SJSA1 (cell line): ENCODE results near the gene PTPRG. TPM values are rescaled to one million over a fixed set of nuclear protein-coding genes. Genes with fewer than 3 reads are reported as not detected.

Source experiments
- DNase-seq, 2 experiments: peaks; one replicate each; pipeline ENCODE4 v3.0.0-alpha.2; 2015 to 2020; ENCODE audit warnings: low spot score in 2 of 2, low read depth in 1 of 2
- H3K27ac ChIP-seq: fragments of 250-450 bp; sonication (Bioruptor Pico); 2 replicates; pipeline ENCODE4 v1.5.1; 2020; ENCODE audit warnings: mild to moderate bottlenecking, moderate library complexity
- H3K27me3 ChIP-seq: fragments of 250-450 bp; sonication (Bioruptor Pico); replicated peaks from 2 replicates; pipeline ENCODE4 v1.5.1; 2020; ENCODE audit warnings: mild to moderate bottlenecking, moderate library complexity
- H3K36me3 ChIP-seq: fragments of 250-450 bp; sonication (Bioruptor Pico); 2 replicates; pipeline ENCODE4 v1.5.1; 2020; ENCODE audit warnings: mild to moderate bottlenecking
- H3K4me1 ChIP-seq: fragments of 250-450 bp; sonication (Bioruptor Pico); replicated peaks from 2 replicates; pipeline ENCODE4 v1.6.1; 2021; ENCODE audit warnings: mild to moderate bottlenecking
- H3K4me3 ChIP-seq: fragments of 250-450 bp; sonication (Bioruptor Pico); 2 replicates; pipeline ENCODE4 v1.5.1; 2020; ENCODE audit warnings: mild to moderate bottlenecking
- H3K9me3 ChIP-seq: fragments of 250-450 bp; sonication (Bioruptor Pico); replicated peaks from 2 replicates; pipeline ENCODE4 v1.5.1; 2020; ENCODE audit warnings: mild to moderate bottlenecking
- total RNA-seq: library from RNA; depleted of rRNA; stranded (reverse); fragments of >200 nt; shearing (Covaris generic); gene quantifications from 2 replicates; pipeline ENCODE4 v1.2.3, GENCODE V29; 2014

The PTPRG gene
- total RNA-seq, 1 experiment from 2014 or later: 18.5 TPM

DNA sequence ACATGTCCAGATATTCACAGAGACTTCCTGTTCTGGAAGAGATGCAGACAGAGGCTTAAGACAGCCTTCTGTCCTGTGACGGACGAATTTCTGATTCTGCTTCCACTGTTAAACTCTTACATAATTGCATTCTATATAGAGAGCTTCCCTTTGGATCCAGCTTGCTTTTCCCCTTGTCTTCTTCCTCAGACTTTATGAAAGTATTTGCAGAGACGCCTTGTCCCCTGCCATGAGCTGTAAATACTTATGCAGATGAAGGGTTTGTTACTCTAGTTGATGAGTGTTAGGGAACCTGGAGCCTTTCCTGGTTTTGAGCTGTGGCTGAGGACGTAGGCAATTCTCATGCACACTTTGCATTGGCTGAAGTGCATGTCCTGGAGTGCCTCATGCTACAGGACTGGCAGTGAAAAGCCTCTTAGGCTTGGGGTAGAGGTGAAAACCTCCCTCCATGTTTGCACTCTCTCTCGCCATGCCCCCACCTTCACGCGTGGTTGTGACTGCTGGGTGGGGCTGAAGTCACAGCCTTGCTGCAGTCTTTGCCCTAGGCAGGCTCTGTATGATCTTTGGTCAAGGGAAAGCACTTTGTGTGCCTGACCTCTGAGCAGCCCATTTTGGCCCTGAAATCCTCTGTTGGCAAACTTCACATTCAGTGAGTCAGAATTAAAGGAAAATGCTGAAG, 286.6 kb downstream of the PTPRG start:
- Histone ChIP-seq H3K36me3 (no peaks in the 10 kb centered on the region), H3K4me1 (0 out of 2 replicates have a peak, but pooled peaks cover 5% of the 10 kb centered on the region), H3K9me3 (no peaks in the 10 kb centered on the region), H3K27me3 (no peaks in the 10 kb centered on the region), H3K4me3 (no peak overlapping the region), H3K27ac (no peak overlapping the region)
- DNase-seq: no peak

DNA sequence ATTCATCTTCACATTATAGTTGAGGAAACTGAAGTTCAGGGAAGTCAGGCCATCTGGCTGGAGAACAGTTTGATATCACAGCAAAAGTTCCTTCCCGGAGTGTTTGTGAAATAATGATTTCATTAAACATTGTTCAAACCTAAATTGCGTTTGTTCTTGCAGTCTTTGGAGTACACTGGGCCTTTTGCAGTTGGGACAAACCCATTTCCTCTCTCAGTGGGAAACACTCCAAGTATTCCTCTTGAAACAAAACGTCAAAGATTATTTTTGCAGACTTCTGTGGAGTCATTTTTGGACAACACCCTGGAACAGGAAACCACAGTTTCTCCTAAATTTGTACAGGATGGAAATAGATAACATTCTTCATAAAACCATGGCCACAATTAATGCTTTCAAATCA, 287.5 kb downstream of the PTPRG start:
- Histone ChIP-seq H3K4me1 (0 out of 2 replicates have a peak, but pooled peaks cover 5% of the 10 kb centered on the region), H3K4me3 (no peak overlapping the region), H3K27ac (no peak overlapping the region), H3K27me3 (no peaks in the 10 kb centered on the region), H3K36me3 (no peaks in the 10 kb centered on the region), H3K9me3 (no peaks in the 10 kb centered on the region)
- DNase-seq: no peak

DNA sequence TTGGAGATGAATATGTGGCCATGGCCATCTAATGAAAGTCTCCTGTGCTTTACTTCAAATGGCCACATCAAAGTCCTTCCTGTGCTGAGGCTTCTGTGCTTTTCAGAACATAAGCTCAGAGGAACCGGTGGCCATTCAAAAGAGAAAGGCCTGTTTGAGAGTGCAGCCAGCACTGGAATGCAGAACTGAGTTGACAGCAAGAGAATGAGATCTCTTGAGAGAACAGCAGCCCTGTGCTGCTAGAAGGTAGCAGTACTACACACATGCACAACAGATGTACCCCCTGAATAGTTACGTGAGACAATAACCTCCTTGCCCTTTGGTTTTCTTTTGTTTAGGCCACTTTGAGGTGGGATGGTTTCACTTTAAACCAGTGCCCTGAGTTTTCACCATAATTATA, 292.5 kb downstream of the PTPRG start:
- Histone ChIP-seq H3K4me1 (0 out of 2 replicates have a peak, but pooled peaks cover under 1% of the 10 kb centered on the region), H3K36me3 (no peaks in the 10 kb centered on the region), H3K9me3 (no peaks in the 10 kb centered on the region), H3K4me3 (no peak overlapping the region), H3K27ac (no peak overlapping the region), H3K27me3 (no peaks in the 10 kb centered on the region)
- no peak for DNase-seq

DNA sequence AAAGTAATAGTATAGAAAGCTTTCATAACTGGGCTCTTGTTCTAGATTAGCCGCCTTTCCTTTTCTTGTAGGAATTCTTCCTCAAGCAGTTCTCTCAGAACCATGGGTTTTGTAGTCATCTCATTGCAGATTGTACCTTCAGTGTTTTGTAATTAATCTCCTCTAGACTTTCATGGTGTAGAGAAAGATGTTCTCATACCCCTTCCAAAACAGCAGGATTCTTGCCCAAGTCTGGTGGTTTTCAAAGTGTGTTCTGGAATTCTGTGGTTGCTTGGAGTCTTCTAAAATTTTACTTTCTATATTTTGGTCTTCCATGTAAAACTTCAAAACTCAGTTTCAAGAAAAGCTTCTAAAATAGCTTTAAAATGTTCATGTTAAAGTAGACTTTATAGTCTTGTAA, 293.8 kb downstream of the PTPRG start:
- Histone ChIP-seq H3K4me3 (no peak overlapping the region), H3K4me1 (no peaks in the 10 kb centered on the region), H3K9me3 (no peaks in the 10 kb centered on the region), H3K27me3 (no peaks in the 10 kb centered on the region), H3K36me3 (no peaks in the 10 kb centered on the region), H3K27ac (no peak overlapping the region)
- DNase-seq: no peak

DNA sequence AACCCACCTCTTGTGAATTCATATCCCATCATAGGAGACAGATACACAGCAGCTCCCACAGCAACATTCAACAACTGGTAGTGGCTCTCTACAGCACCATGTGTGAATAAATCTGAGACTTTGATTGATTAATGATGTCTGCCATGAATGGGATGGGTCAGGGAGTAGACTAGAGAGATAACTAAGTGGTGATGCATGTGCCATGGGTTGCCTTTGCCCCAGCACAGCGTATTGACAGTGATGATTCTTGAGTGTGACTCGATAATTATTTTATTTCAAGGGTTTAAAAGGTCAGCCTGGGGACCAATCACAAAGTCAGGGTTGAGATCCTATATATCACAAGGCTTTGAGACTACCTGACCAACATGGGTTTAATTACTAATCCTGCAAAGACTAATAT, 295.9 kb downstream of the PTPRG start:
- no peak for DNase-seq

DNA sequence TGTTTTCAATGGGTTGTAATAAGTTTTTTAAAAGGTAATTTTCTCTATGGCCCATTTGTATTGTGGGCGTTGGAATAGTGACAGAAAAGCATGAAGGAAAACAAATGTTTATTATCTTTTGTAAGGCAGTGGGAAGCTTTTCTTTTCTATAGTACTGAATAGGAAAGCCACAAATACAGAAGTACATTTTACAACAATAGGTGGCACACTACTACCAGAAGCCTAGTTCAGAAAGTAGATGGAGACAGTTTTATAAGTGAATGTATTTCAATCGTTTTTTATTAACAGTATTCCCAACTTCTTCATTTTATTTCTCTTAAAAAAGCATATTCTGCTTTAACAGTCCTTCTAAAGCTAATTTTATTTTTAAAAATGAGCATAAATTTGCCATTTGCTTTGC, 296.7 kb downstream of the PTPRG start:
- Histone ChIP-seq H3K4me1 (no peaks in the 10 kb centered on the region), H3K36me3 (no peaks in the 10 kb centered on the region), H3K27ac (no peak overlapping the region), H3K9me3 (no peaks in the 10 kb centered on the region), H3K4me3 (no peak overlapping the region), H3K27me3 (no peaks in the 10 kb centered on the region)
- DNase-seq: no peak

More for the DNA sequence above, 295.9 kb downstream of the PTPRG start:
- Histone ChIP-seq H3K27me3 (no peaks in the 10 kb centered on the region), H3K27ac (no peak overlapping the region), H3K9me3 (no peaks in the 10 kb centered on the region), H3K36me3 (no peaks in the 10 kb centered on the region), H3K4me3 (no peak overlapping the region), H3K4me1 (no peaks in the 10 kb centered on the region)

DNA sequence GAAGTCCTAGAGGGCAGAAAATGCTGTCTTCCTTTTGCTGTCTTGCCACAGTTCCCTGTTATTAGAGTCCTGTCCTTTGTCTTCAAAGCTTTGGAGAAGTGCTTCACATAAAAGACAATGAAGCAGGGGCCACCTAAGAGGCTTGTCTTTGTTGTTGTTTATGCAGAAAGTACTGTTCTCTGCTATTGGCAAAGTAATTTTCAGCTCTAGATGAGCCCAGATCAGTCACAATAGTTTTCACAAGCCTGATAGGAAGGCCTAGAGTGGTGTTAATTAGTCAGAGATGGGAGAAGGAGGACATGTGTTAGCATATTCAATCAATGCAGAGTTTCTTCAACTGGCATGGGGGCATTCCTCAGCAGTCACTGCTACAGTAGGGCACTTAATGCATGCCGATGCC, 300.0 kb downstream of the PTPRG start:
- Histone ChIP-seq H3K4me3 (no peak overlapping the region), H3K9me3 (no peaks in the 10 kb centered on the region), H3K27me3 (no peaks in the 10 kb centered on the region), H3K27ac (no peak overlapping the region), H3K4me1 (no peaks in the 10 kb centered on the region), H3K36me3 (no peaks in the 10 kb centered on the region)
- DNase-seq: no peak

DNA sequence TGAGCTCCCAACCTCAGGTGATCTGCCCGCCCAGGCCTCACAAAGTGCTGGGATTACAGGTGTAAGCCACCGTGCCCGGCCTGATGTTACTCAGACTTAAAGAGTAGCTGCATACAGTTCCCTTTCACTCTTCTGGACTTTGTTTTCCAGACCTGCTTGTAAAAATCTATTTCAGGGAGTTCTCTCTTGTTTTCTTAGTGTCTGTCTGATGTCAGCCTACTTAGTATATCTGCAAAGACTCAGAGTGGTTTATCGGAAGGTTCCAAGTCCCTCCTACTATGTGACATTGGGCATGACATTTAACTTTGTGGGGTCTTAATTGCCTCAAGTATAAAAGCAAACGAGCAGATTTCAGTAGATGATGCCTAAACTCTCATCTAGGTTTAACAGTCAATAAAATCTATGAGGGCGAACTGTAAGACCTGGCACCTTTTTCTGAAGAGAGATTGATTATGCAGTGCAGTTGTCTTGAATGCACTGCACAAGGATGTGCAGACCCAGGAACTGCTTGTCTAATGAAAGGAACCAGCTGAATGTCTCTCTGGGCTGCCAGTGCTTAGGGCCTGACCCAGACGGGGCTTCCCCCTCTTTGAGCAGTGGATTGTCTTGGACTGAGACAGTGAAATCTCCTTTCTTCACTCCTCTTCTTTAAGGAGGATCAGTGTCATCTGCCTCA, 301.4 kb downstream of the PTPRG start:
- Histone ChIP-seq H3K4me1 (no peaks in the 10 kb centered on the region), H3K36me3 (no peaks in the 10 kb centered on the region), H3K4me3 (no peak overlapping the region), H3K27ac (no peak overlapping the region), H3K9me3 (no peaks in the 10 kb centered on the region), H3K27me3 (no peaks in the 10 kb centered on the region)
- DNase-seq: no peak

DNA sequence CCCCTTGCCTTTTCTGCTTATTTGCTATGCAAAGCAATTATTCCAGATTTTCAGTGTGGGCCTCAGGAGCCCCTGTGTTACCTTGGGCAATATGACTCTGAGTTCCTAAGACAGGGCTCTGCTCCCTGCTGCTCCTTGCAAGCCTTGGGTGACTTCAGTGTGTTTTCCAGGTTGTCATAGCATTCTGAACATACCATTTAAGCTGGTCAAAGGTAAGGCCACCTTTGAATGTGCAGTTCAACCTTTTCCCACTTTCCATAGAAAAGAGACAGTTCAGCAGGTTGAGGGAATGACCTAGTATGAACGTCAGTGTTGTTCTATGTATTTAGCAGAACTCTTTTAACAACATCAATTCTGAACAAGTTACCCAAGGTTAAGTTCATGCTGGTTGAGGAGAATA, 302.2 kb downstream of the PTPRG start:
- Histone ChIP-seq H3K27me3 (no peaks in the 10 kb centered on the region), H3K4me1 (no peaks in the 10 kb centered on the region), H3K27ac (no peak overlapping the region), H3K4me3 (no peak overlapping the region), H3K36me3 (no peaks in the 10 kb centered on the region), H3K9me3 (no peaks in the 10 kb centered on the region)
- DNase-seq: no peak

DNA sequence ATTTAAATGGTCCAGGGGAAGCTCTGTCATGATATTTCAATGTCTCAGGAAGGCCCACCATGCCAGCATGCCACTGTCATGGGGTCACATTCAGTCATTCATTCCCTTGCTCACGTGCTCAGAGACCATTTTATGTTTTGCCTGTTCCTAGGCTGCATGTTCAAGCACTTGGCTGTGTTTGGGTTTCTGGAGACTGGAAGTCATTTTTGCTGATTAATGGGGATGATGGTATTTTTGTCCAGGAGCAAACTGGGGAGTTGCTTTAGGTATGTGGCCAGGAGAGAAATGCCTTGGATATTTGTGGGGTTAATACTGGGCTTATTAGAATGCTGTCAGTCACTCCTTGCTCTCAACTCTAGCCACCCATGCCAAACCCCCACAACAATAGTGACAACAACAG, 303.5 kb downstream of the PTPRG start:
- no peaks in the 10 kb centered on the region for H3K9me3 ChIP-seq
- no peaks in the 10 kb centered on the region for H3K27me3 ChIP-seq
- H3K36me3 ChIP-seq: no peaks in the 10 kb centered on the region
- no peak for DNase-seq
- no peak overlapping the region for H3K27ac ChIP-seq
- no peaks in the 10 kb centered on the region for H3K4me1 ChIP-seq
- H3K4me3 ChIP-seq: no peak overlapping the region

DNA sequence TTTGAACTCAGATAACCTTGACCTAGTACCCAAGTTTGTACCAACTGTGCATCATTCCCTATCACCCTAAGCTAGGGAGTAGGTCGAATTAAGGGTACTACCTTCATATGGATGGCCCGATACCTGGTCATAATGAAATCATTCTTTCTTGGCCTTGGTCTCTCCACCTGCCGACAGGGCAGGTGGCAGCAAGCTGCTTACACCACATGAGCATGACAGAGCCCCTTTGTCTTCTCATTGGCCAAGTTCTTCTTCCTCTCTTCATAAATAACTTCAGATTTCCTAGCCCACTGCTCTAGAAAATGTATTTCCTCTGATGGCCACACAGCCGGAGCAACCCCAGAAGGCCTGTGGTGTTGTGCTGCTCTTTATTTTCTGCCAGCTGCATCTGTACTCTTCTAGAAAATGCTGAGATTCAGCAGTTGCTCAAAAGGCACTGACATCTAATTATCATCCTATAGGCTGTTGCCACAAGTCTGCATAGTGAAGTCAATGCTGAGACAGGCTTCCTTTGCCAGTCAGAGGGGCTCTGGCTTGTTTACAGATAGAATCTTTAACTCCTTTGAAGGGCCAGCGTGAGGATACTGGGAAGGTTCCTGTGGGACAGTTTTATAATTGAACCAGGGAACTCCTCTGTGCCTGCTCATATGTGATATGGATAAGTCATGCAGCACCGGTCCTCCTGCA, 304.2 kb downstream of the PTPRG start:
- H3K27ac ChIP-seq: no peak overlapping the region
- no peak overlapping the region for H3K4me3 ChIP-seq
- H3K27me3 ChIP-seq: no peaks in the 10 kb centered on the region
- H3K36me3 ChIP-seq: no peaks in the 10 kb centered on the region
- no peaks in the 10 kb centered on the region for H3K9me3 ChIP-seq
- H3K4me1 ChIP-seq: no peaks in the 10 kb centered on the region
- no peak for DNase-seq

DNA sequence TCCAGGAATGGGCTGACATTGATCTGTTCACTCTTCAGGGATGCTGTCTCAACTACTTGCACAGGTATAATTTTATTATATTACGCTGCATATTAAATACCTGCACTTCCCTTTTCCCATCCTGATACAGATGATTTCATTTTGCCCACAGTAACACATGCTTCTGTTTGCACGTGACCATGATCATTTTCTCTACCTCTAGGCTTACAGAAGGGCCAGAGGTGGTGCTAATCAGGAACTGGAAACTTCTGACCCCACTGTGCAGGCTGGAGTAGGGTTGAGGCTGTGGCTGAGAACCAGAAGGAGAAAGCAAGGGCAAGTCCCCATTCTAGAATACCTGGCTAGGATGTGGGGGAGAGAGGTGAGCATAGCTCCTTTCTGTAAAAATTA, 304.8 kb downstream of the PTPRG start:
- no peak overlapping the region for H3K27ac ChIP-seq
- no peaks in the 10 kb centered on the region for H3K9me3 ChIP-seq
- H3K27me3 ChIP-seq: no peaks in the 10 kb centered on the region
- DNase-seq: no peak
- H3K36me3 ChIP-seq: no peaks in the 10 kb centered on the region
- H3K4me3 ChIP-seq: no peak overlapping the region
- no peaks in the 10 kb centered on the region for H3K4me1 ChIP-seq

DNA sequence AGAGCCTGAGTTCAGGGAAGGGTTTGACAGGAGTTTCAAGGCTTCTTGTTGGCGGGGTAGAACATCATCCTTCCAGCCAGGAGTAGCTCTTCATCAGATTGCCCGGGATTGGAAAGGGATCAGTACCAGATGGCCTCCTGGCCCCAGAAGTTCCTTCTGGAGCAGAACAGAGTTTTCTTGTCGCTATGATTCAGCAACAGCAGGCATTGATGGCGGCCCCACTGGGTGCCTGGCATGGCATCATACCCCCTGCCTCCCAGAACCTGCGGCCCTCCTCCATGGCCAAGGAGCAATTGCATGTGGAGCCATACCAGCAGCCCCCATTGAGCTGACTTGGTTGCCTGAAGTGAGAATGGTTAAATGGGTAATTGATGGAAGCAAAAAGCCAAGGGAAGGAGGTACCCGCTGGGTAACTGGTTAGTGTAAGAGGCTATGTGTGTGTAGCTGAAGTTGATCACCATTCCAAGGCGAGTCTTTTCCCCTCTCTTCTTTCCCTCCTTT, 305.6 kb downstream of the PTPRG start:
- Histone ChIP-seq H3K9me3 (no peaks in the 10 kb centered on the region), H3K27ac (no peak overlapping the region), H3K4me3 (no peak overlapping the region), H3K36me3 (no peaks in the 10 kb centered on the region), H3K4me1 (no peaks in the 10 kb centered on the region), H3K27me3 (no peaks in the 10 kb centered on the region)
- no peak for DNase-seq

DNA sequence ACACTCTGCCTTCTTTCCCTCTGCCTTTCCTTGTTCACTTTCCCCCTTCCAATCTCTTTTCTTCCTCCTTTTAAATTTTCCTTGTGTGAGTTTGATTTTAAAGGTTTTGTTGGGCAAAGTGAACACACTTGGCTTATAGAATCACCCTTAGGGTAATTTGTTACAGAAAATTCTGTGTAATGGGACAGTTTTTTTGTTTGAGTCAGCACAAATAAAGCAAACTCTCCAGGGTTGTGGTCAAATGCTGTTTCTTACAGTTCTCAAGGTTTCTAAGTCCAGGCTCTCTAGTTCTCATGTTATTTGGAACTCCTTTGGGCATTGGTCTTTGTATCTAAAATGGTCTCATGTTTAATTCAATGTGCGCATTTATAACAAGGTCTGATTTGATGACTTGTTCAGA, 307.1 kb downstream of the PTPRG start:
- Histone ChIP-seq H3K27me3 (no peaks in the 10 kb centered on the region), H3K9me3 (no peaks in the 10 kb centered on the region), H3K4me3 (no peak overlapping the region), H3K27ac (no peak overlapping the region), H3K4me1 (no peaks in the 10 kb centered on the region), H3K36me3 (no peaks in the 10 kb centered on the region)
- DNase-seq: no peak
